GM19328 (cell line): ENCODE measurements around the gene MROH7.

Experiments used
- ATAC-seq: cut with Tn5 transposase; IDR thresholded peaks from one replicate; pipeline ENCODE4 v1.9.1; 2021; ENCODE audit warnings: mild to moderate bottlenecking, moderate library complexity; ENCODE audit not compliant: unreplicated experiment

Gene MROH7

DNA sequence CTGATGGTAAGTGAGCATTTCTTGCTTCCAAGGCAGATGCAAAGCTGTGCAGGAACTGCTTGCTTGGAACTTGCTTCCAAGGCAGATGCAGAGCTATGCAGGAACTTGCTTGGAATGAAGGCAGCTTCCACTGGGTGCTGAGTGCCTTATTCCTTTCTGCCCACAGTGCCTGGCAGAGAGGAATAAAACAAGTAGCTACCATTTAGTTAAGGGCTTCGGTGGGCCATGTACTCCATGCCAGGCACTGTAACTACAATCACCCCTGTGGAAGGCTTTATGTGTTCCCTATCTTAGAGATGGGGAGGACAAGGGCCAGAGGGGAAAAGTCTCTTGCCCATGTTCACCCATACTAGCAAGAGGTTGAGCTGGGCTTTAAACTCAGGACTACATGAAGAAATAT is 8.3 kb downstream of the MROH7 start:
- ATAC-seq, result no peak

DNA sequence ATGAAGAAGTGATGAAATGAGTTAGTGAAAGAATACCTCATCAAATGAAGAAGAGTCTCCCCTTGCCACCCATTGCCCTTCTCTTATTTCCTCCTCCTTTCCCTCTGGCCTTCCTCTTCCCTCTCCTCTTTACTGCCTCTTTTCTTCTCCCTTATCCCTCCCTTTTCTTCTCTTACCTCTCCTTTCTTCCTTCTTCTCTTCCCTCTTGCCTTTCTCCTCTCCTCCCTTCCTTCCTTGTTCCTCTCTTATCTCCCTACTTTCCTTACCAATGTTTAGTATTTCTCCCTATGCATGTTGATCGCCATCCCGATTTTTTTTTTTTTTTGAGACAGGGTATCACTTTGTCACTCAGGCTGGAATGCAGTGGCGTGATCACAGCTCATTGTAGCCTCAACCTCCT is 8.8 kb downstream of the MROH7 start:
- no peak for ATAC-seq

DNA sequence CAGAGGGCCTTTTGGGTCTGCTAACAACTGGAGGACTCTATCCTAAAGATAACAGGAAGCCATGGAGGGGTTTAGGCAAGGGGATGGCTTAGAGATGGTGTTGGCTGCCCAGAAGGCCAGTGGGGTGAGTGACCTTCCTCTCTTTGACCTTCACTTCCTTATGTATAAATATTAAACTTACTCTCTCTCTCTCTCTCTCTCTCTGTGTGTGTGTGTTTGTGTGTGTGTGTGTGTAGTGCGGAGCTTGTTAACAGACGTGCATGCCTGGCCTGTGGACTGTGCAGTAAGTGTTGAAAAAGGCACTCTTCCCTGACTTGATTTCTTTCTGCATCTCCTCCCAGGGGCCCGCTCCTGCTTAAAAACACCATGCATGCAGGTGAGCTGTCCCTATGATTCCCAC is 10.0 kb downstream of the MROH7 start:
- ATAC-seq, result no peak

- ATAC-seq, result no peak
Observed at GRCh38 chr1:54652168-54652567, 10.6 kb downstream of the MROH7 start.

DNA sequence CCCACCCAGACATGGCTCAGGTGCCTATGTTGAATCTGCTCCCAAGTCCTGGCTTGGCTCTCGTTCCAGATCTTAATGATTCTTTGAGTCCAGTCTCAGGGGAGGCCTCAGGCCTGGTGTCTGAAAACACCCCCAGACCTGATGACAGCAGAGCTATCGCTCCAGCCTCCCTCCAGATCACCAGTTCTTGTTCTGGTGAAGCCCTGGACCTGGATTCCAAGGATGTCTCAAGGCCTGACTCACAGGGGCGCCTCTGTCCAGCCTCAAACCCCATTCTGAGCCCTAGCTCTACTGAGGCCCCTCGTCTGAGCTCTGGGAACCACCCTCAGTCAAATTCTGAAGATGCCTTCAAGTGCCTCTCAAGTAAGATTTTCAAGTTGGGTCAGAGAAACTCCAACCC is 11.4 kb downstream of the MROH7 start:
- no peak for ATAC-seq

DNA sequence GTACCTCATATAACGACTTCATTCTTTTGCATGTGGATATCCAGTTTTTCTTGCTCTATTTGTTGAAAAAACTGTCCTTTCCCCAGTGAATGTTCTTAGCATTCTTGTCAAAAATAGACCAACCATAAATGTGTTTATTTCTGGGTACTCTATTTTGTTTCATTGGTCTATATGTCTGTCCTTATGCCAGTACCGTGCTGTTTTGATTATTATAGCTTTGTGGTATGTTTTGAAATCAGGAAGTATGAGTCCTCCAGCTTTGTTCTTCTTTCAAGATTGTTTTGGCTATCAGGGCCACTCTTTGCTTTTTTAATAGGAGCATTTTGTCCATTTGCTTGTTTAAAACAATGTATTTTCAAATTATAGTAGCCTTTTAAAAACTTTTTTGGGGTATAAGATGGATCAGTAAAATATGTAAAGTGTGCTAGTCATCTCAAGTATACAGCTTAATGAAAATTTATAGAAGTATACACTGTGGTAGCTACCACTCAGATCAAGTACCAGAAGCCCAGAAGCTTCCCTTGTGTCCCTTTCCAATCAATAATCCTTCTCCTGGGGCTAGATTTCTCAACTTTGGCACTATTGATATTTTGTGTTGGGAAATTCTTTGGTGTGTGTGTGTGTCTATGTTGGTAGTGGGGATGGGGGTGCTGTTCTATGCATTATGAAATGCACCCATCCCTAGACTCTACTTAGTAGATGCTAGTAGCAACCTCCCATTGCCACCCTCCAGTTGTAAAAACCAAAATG is 16.8 kb downstream of the MROH7 start:
- no peak for ATAC-seq

- ATAC-seq, result no peak
Observed at GRCh38 chr1:54663725-54664124, 22.1 kb downstream of the MROH7 start.

DNA sequence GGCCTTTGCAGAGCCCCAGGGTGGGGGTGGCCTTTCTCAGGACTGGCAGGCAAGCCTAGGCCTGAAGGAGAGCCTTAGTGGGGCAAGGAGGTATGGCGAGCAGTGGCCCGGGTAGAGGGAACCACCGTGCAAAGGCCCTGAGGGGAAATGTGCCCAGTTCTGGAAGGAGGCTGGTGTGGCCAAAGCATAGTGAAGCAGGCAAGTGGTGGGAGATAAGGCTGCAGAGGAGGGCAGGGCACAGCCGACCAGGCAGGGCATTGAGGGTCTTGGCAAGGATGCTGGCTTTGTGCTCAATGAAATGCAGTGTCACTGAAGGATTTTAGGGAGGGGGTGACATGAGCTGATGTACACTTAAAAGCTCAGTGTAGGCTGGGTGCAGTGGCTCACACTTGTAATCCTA is 22.8 kb downstream of the MROH7 start:
- ATAC-seq, result no peak

- ATAC-seq, result no peak
Observed at GRCh38 chr1:54665852-54666251, 24.3 kb downstream of the MROH7 start.

GRCh38 chr1:54666333-54666732 is 24.7 kb downstream of the MROH7 start:
- ATAC-seq, result no peak

DNA sequence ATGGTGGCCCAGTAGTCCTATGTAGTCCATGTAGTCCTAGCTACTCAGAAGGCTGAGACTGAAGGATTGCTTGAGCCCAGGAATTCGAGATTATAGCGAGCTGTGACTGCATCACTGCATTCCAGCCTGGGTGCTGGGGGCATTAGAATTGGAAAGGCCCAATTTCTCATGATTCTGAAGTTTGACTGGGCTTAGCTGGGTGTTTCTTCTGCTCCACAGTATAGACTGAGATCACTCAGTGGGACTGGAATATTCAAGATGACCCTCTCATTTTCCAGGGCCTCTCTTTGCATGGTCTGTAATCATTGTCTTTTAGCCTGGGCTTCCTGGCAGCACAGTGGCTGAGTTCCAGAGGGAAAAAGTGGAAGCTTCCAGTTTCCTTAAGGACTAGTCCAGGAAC is 26.2 kb downstream of the MROH7 start:
- no peak for ATAC-seq

GRCh38 chr1:54668567-54668966 is 27.0 kb downstream of the MROH7 start:
- no peak for ATAC-seq

GRCh38 chr1:54671985-54672608 is 30.5 kb downstream of the MROH7 start:
- no peak for ATAC-seq

DNA sequence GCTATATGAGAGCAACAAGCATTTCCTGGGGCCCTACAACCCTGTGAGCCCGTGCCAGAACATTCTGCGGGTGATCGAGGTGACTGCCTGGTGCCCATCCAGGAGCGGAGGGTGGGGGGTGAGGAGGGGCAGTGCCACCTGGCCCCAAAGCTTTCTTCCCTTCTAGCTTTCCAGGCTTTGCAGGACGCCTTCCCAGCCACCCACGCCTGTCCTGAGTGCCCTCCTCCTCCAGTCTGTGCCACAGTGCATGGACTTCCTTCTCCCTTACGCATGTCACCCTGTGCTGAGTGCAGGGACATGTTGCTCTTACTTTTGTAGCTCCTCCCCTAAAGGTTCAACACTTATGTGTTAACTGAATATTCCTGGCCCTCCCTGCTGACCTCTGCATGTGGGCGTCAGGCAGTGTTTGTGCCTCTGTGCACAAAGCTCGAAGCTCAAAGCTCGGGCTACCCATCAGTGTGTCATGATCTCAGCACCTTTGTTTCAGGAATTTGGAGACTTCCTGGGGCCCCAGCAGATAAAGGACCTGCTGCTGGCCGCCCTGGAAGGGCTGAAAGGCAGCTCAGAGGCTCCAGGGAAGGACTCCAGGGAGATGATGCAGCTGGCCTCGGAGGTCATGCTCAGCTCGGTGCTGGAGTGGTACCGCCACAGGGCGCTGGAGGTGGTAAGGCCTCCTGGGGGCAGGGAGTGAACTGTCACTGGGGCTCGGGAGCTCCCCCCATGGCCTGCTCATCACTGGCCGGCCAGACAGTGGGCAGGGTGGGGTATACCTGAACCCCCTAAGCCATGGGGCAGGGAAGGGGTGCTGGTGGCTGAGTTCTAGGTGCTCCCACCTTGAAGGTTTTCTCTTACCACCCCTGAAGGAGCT is 37.4 kb downstream of the MROH7 start:
- no peak for ATAC-seq

GRCh38 chr1:54679706-54680105 is 38.1 kb downstream of the MROH7 start:
- ATAC-seq, result no peak

DNA sequence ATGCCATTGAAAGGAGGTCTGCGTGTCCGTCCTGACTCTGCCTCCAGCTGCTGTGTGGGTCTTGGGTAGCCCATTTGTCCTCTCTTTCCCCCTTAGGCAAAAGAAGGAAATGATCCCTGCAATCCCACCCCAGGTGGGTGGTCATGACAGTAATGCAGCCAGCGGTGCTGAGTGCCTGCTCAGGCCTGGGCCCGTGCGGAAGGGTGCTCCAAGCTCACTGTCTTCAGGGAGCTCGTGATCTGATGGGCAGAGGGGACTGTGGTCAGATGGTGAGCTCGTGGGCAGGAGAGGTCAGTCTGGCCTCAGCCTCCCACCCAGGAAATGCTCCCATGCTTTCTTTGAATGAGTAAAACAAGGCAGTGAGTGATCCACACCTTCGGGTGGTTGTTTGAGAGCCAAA is 38.8 kb downstream of the MROH7 start:
- no peak for ATAC-seq

- ATAC-seq, result no peak
Observed at GRCh38 chr1:54681358-54681757, 39.8 kb downstream of the MROH7 start.

DNA sequence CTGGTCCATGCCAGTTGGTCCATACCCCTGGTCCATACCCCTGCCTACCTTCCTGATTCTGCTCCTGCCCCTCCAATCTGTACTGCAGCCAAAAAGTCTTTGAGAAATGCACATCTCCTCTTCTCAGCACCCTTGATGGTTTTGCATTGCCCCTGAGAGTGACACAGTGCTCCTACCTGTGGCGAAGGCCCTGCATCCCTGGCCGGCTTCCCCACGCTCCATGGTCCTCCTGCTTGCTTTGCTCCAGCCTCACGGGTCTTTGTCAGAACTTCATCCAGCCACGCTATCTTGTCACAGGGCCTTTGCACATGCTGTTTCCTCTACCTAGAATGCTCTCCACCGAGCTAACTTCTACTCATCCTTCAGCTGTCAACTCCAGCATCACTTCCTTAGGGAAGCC is 41.9 kb downstream of the MROH7 start:
- no peak for ATAC-seq

GRCh38 chr1:54685335-54685905 is 43.8 kb downstream of the MROH7 start:
- no peak for ATAC-seq

DNA sequence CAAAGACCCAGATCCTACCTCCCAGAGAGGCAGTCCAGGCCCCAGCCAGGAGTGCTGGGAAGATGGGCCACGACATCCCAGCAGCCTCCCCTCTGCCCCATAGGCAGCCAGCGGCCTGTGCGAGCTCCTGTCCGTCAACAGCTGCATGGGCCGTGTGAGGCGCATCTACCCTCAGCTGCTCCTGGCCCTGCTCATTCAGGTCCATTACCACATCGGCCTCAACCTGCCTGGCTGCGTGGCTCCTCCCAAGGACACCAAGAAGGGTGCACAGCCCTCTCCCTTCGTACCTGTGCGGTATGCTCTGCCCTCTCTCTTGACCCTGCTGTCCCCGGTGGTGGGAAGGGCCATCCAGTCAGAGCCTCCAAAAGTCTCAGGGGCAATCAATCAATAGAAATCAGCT is 44.6 kb downstream of the MROH7 start:
- ATAC-seq, result no peak

DNA sequence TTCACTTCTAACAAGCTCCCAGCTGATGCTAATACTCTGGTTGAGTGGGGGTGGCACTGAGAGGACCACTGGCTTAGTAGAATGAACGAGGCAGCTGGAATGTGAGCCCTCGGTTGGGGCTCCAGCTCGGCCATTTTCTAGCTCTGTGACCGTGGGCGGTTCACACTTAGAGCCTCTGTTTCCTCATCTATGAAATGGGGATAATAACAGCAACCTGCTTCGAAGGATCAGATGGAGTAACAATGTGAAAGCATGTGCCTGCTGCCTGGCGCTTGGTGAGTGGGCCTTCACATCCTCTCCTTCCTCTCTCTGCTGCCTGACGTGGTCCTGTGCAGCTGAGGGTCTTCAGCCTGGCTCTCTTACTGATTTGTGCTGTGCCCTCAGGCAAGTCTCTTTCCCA is 53.2 kb downstream of the MROH7 start:
- no peak for ATAC-seq

DNA sequence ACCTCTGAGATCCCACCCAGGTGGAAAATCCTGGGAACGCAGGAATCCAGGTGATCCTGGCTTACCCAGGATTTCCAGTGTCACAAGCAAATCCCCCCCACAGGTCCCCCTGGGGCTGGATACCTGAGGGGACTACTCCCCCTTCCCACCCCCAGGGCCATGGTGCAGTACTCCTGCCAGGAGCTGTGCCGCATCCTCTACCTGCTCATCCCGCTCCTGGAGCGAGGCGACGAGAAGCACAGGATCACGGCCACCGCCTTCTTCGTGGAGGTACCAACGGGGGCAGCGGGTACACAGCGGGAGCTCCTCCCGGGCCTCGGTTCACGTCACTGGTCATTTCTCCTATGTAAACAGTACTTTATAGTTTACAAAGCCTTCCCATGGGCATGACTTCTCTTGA is 53.6 kb downstream of the MROH7 start:
- ATAC-seq, result no peak
